Naive thymus-derived CD8-positive, alpha-beta T cell (primary cell): ENCODE measurements around the gene IDH3G. TPM values are rescaled to one million over a fixed set of nuclear protein-coding genes. Genes with fewer than 3 reads are reported as not detected.
A peak's percentile ranks its signal among the peaks of the same experiment; 100 is the strongest.

ENCODE experiments used
- ATAC-seq, 2 donors: fragments of 150-1000 bp; cut with Tn5 transposase in 1 of 2; sonication (Bioruptor Pico), chemical (Tn5 transposase) in 1 of 2; 1 replicate in 1 of 2; 2 replicates in 1 of 2; pipeline ENCODE4 v1.10.0; 2021; ENCODE audit warnings: mild to moderate bottlenecking in 2 of 2, moderate library complexity in 2 of 2
- POLR2A ChIA-PET: fragments of 350-600 bp; sonication (Branson Sonifier 250); formaldehyde crosslinking; loops from one replicate; lab custom pipeline; 2021; ENCODE audit warnings: antibody characterized with exemption; lab: Charles Lee
- DNase-seq, 10 donors: peaks; one replicate each; pipeline versions ENCODE4 v3.0.0 to v3.0.0-alpha.2; 2020 to 2022
- H3K27ac Mint-ChIP-seq, 10 donors: one replicate each; pipeline ENCODE4 v1.8.0; 2020 to 2022; ENCODE audit warnings: mild to moderate bottlenecking in 10 of 10, mixed read lengths in 10 of 10, moderate library complexity in 4 of 10, inconsistent platforms in 1 of 10
- H3K27me3 Mint-ChIP-seq, 5 donors: one replicate each; pipeline ENCODE4 v1.8.0; 2021 to 2022; ENCODE audit warnings: mixed read lengths in 5 of 5
- H3K36me3 Mint-ChIP-seq, 3 donors: one replicate each; pipeline ENCODE4 v1.8.0; 2020 to 2022; ENCODE audit warnings: mixed read lengths in 3 of 3, mild to moderate bottlenecking in 2 of 3, inconsistent platforms in 1 of 3
- H3K4me1 Mint-ChIP-seq, 4 donors: one replicate each; pipeline ENCODE4 v1.8.0; 2021 to 2022; ENCODE audit warnings: mixed read lengths in 4 of 4
- H3K4me3 Mint-ChIP-seq, 10 donors: one replicate each; pipeline ENCODE4 v1.8.0; 2020 to 2022; ENCODE audit warnings: mild to moderate bottlenecking in 10 of 10, mixed read lengths in 10 of 10, moderate library complexity in 6 of 10, inconsistent platforms in 1 of 10
- H3K9me3 Mint-ChIP-seq, 9 donors: one replicate each; pipeline ENCODE4 v1.8.0; 2020 to 2022; ENCODE audit warnings: mixed read lengths in 9 of 9, mild to moderate bottlenecking in 3 of 9, inconsistent platforms in 1 of 9, moderate library complexity in 1 of 9
- polyA plus RNA-seq, 3 donors: library from polyadenylated mRNA; unstranded; fragments of 300-500 nt; fragmentation: Illumina TruSeq; gene quantifications; one replicate each; pipeline ENCODE4 v1.2.3, GENCODE V29; 2021
- total RNA-seq, 8 experiments: library from RNA in 2 of 8; stranded (reverse) in 2 of 8; gene quantifications; one replicate each; pipeline ENCODE4 v1.2.3 and lab custom pipeline; 2021 to 2026

Gene IDH3G
- total and polyA plus RNA-seq, 5 experiments from 2014 or later, result 47.7 to 109 (median 71.9) TPM

DNA sequence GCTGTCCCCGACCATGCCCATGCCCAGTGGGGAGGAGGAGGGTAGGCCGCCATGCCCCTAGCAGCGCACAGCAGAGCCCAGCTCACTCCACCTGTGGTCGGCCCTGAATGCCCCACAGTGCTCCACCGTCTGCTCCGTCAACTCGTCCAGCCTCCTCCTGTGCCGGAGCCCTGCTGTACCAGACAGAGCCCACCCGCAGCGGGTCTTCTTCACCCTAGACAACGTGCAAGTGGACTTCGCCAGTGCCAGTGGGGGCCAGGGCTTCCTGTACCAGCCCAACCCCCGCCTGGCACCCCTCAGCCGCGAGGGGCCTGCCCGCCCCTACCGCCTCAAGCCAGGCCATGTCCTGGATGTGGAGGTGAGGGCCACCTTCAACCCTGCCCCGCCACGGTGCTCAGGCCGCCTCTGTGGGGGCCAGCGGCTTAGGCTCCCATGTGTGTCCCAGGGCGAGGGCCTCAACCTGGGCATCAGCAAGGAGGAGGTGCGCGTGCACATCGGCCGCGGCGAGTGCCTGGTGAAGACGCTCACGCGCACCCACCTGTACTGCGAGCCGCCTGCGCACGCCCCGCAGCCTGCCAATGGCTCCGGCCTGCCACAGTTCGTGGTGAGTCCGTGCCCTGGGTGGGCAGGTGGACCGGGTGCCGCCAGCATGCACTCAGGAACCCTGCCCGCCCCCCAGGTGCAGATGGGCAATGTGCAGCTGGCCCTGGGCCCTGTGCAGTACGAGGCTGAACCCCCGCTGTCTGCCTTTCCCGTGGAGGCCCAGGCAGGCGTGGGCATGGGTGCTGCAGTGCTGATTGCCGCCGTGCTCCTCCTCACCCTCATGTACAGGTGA is 20.2 kb downstream of the IDH3G start:
- Mint-ChIP-seq H3K27me3 (no peaks in the 10 kb centered on the region), H3K4me1 (no peaks in the 10 kb centered on the region), H3K27ac (no peak overlapping the region), H3K36me3 (no peaks in the 10 kb centered on the region), H3K9me3 (no peaks in the 10 kb centered on the region), H3K4me3 (no peak overlapping the region)
- POLR2A ChIA-PET, result no interaction called here
- DNase-seq (no peak), ATAC-seq (no peak)

GRCh38 chrX:153773218-153773611 is 21.0 kb downstream of the IDH3G start:
- POLR2A ChIA-PET, result no interaction called here
- DNase-seq, result no peak

DNA sequence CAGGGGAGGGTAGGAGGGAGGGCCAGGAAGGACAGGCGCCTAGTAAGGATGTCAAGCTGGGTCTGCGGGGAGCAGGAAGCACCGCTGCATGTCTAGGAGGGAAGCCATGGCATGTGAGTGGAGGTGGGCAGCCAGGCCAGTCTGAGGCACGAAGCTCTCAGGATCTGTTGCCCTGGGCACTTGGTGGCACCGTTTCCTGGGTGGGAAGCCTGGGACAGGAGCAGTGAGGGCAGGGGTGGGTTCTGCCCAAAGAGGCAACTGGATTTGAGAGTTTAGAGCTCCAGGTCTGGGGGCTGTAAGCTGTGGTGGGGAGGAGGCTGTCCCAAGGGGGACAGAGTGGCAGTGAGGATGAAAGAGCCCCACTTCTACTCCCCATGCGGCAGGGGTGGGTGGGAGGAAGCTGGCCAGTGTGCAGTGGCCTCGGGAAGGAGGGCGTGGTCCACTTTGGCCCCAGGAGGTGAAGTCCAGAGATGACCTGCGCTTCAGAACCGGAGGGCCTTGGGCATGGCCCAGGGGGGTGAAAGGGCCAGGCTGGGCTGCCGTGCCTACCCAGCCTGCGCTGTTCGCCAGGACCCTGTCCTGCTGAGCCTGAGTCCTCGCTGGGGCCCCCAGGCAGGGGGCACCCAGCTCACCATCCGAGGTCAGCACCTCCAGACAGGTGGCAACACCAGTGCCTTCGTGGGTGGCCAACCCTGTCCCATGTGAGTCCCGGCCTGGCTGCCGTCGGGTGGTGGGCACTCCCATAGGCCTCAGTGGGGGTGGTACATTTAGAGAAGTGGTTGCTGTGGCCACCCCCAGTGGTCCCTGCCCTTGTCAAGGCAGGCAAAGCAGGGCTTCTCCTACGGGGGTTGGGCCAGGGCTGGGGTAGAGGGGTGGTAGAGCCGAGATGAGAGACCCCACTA is 21.6 kb downstream of the IDH3G start:
- H3K27me3 Mint-ChIP-seq, result no peaks in the 10 kb centered on the region
- ATAC-seq, result no peak
- no peak for DNase-seq
- no peak overlapping the region for H3K4me3 Mint-ChIP-seq
- H3K27ac Mint-ChIP-seq, result no peak overlapping the region
- POLR2A ChIA-PET, result interaction anchor here (0.5 kb wide), 2 partner anchors 18 to 279 kb away, joined by 3 to 7 read pairs; no protein-coding TSS in a partner anchor
- no peaks in the 10 kb centered on the region for H3K36me3 Mint-ChIP-seq
- peaks cover 3 to 8% (median 4%) of the 10 kb centered on the region in 4 donors for H3K4me1 Mint-ChIP-seq
- no peaks in the 10 kb centered on the region for H3K9me3 Mint-ChIP-seq

More at GRCh38 chrX:153773218-153773611, 21.0 kb downstream of the IDH3G start:
- no peaks in the 10 kb centered on the region for H3K36me3 Mint-ChIP-seq
- peaks cover 0 to 2% (median 1%) of the 10 kb centered on the region in 4 donors for H3K4me1 Mint-ChIP-seq
- H3K27me3 Mint-ChIP-seq, result no peaks in the 10 kb centered on the region
- ATAC-seq, result no peak
- H3K9me3 Mint-ChIP-seq, result no peaks in the 10 kb centered on the region
- no peak overlapping the region for H3K27ac Mint-ChIP-seq
- H3K4me3 Mint-ChIP-seq, result no peak overlapping the region

- Mint-ChIP-seq H3K4me1 (peaks cover 3 to 9% (median 5%) of the 10 kb centered on the region in 4 donors), H3K9me3 (no peaks in the 10 kb centered on the region), H3K27me3 (no peaks in the 10 kb centered on the region), H3K36me3 (no peaks in the 10 kb centered on the region), H3K4me3 (no peak overlapping the region), H3K27ac (no peak overlapping the region)
- no peak for DNase-seq
- ATAC-seq, result no peak
- POLR2A ChIA-PET, result no interaction called here
Observed at GRCh38 chrX:153771415-153772315, 22.5 kb downstream of the IDH3G start.

- no peaks in the 10 kb centered on the region for H3K36me3 Mint-ChIP-seq
- no peak overlapping the region for H3K4me3 Mint-ChIP-seq
- H3K4me1 Mint-ChIP-seq, result peaks cover 5 to 16% (median 13%) of the 10 kb centered on the region in 4 donors
- no peak overlapping the region for H3K27ac Mint-ChIP-seq
- no peaks in the 10 kb centered on the region for H3K27me3 Mint-ChIP-seq
- ATAC-seq (no peak), DNase-seq (no peak)
- H3K9me3 Mint-ChIP-seq, result no peaks in the 10 kb centered on the region
- POLR2A ChIA-PET, result no interaction called here
Observed at GRCh38 chrX:153770601-153771414, 23.4 kb downstream of the IDH3G start.

DNA sequence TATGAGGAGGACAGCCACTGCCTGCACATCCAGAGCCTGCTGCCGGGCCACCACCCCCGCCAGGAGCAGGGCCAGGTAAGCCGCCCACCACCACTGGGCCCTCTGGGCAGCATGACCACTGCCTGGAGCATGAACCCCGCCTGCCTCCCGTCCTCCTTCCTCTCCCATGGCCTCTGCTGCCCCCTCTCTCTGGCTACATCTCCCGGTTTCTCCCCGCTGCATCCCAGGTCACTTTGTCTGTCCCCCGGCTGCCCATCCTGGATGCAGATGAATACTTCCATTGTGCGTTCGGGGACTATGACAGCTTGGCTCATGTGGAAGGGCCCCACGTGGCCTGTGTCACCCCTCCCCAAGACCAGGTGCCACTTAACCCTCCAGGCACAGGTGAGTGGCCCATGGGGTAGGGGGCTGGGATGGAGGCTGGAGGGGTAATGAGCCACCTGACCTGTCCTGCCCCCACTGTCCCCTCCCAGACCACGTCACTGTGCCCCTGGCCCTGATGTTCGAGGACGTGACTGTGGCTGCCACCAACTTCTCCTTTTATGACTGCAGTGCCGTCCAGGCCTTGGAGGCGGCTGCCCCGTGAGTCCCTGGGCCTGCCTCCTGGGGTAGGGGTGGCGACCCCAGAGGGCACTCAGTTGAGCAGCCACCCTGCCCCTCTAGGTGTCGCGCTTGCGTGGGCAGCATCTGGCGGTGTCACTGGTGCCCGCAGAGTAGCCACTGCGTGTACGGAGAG is 24.1 kb downstream of the IDH3G start:
- Mint-ChIP-seq H3K4me1 (peaks cover 5 to 16% (median 13%) of the 10 kb centered on the region in 4 donors), H3K27ac (peak overlapping the region in 1 of 10 donors; percentile 18), H3K4me3 (no peak overlapping the region), H3K27me3 (no peaks in the 10 kb centered on the region), H3K36me3 (no peaks in the 10 kb centered on the region), H3K9me3 (no peaks in the 10 kb centered on the region)
- no peak for ATAC-seq
- POLR2A ChIA-PET, result no interaction called here
- no peak for DNase-seq

- Mint-ChIP-seq H3K36me3 (no peaks in the 10 kb centered on the region), H3K9me3 (no peaks in the 10 kb centered on the region), H3K27me3 (no peaks in the 10 kb centered on the region), H3K27ac (peak overlapping the region in 1 of 10 donors; percentile 15), H3K4me1 (peaks cover 5 to 16% (median 13%) of the 10 kb centered on the region in 4 donors), H3K4me3 (no peak overlapping the region)
- POLR2A ChIA-PET, result interaction anchor here (0.6 kb wide), 1 partner anchor 182 kb away, joined by 3 read pairs; no protein-coding TSS in a partner anchor
- DNase-seq (no peak), ATAC-seq (no peak)
Observed at GRCh38 chrX:153769158-153769864, 24.9 kb downstream of the IDH3G start.

- POLR2A ChIA-PET, result interaction anchor here (0.6 kb wide), 1 partner anchor 183 kb away, joined by 3 read pairs; no protein-coding TSS in a partner anchor
- H3K27ac Mint-ChIP-seq, result peak overlapping the region in 4 of 10 donors; percentile 41 to 70 (median 57)
- no peaks in the 10 kb centered on the region for H3K9me3 Mint-ChIP-seq
- H3K4me3 Mint-ChIP-seq, result peak overlapping the region in 4 of 10 donors; percentile 59 to 62 (median 60)
- no peaks in the 10 kb centered on the region for H3K36me3 Mint-ChIP-seq
- DNase-seq (no peak), ATAC-seq (no peak)
- no peaks in the 10 kb centered on the region for H3K27me3 Mint-ChIP-seq
- peaks cover 8 to 22% (median 17%) of the 10 kb centered on the region in 4 donors for H3K4me1 Mint-ChIP-seq
Observed at GRCh38 chrX:153768311-153769157, 25.6 kb downstream of the IDH3G start.

GRCh38 chrX:153767674-153768055 is 26.5 kb downstream of the IDH3G start:
- Mint-ChIP-seq H3K27me3 (no peaks in the 10 kb centered on the region), H3K9me3 (no peaks in the 10 kb centered on the region), H3K4me3 (peak overlapping the region in 2 of 10 donors; percentile 61 to 62), H3K36me3 (no peaks in the 10 kb centered on the region), H3K27ac (peak overlapping the region in 1 of 10 donors; percentile 66), H3K4me1 (peaks cover 8 to 22% (median 17%) of the 10 kb centered on the region in 4 donors)
- ATAC-seq (no peak), DNase-seq (no peak)
- POLR2A ChIA-PET, result no interaction called here
